ENCODE results near the gene ZNF682.
"Not testable (repeated sequence)": the region's sequence is repeated elsewhere in the genome, so short reads cannot be mapped to it uniquely, and the experiment has no call there.

The ZNF682 gene

DNA sequence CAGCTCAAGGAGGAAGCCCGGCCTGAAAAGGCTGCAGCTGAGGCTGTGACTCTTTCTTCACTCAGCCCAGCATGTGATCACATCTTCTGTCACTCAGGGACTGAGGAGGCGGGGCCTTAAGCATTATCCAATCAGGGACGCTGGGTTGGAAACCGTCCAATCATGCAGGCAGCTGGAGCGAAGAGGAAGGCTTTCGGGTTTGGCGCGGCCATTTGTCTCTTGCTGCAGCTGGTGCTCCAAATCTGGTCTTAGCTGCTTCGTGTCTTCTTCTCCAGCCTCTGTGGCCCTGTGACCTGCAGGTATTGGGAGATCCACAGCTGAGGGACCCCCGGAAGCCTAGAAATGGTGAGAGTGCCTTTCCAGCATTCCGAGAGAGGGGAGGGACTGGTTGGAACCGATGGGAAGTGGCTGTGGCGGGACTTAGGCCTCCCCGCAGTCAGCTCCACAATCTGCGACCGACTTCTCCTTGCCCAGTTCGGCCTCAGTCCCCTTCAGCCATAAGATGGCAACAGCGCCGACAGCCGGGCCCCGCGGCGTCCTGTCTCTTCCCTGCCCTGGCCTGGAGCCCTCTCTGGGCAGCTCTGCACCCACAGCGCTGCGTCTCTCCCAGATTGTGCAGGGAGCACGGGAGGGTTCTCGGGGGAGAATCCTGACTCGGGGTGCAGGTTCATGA is 38.6 kb upstream of the ZNF682 start, which contains the start of gene ZNF90:
TSS of gene ZNF90 (plus strand) at position 210 of the 673 bp plus-strand sequence. CDS start at position 343, 133 bp downstream.
- Histone ChIP-seq H3K36me3 (ENCODE audit: control insufficient read depth, insufficient read depth, low read length) (no peaks in the 10 kb centered on the region), H3K27me3 (replicated peaks; ENCODE audit: control insufficient read depth, insufficient read depth, low read length) (no peaks in the 10 kb centered on the region), H3K4me3 (replicated peaks; ENCODE audit: low read depth, low read length) (peak within 1 kb of the TSS; percentile 75)
- TF ChIP-seq, protein P1, sequence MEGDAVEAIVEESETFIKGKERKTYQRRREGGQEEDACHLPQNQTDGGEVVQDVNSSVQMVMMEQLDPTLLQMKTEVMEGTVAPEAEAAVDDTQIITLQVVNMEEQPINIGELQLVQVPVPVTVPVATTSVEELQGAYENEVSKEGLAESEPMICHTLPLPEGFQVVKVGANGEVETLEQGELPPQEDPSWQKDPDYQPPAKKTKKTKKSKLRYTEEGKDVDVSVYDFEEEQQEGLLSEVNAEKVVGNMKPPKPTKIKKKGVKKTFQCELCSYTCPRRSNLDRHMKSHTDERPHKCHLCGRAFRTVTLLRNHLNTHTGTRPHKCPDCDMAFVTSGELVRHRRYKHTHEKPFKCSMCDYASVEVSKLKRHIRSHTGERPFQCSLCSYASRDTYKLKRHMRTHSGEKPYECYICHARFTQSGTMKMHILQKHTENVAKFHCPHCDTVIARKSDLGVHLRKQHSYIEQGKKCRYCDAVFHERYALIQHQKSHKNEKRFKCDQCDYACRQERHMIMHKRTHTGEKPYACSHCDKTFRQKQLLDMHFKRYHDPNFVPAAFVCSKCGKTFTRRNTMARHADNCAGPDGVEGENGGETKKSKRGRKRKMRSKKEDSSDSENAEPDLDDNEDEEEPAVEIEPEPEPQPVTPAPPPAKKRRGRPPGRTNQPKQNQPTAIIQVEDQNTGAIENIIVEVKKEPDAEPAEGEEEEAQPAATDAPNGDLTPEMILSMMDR (IDR thresholded peaks at IDR 0.05; ENCODE audit: insufficient read depth, low read length, poor library complexity, severe bottlenecking) = no peak
- DNase-seq (ENCODE audit: extremely low read depth, insufficient read length) = peak; percentile 49

DNA sequence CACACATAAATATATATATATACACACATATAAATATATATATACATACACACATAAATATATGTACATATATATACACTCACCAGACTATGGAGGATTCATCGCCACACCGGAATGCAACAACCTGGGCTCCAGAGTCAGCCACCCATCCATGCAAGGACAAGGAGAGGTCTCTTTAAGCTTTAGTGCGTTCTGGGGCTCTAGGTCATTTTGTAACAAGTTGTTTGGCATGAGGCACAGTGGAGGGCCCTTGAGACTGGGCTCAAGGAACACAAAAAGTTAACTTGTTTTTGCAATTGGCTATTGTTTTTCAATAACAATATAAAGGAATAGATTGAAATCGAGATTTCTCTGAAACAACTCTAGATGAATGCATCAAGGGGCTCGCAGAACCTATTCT is 33.6 kb upstream of the ZNF682 start:
- Histone ChIP-seq H3K27me3 (replicated peaks; ENCODE audit: control insufficient read depth, insufficient read depth, low read length) (no peaks in the 10 kb centered on the region), H3K36me3 (ENCODE audit: control insufficient read depth, insufficient read depth, low read length) (no peaks in the 10 kb centered on the region), H3K4me3 (replicated peaks; ENCODE audit: low read depth, low read length) (no peak overlapping the region)
- no peak for DNase-seq (ENCODE audit: extremely low read depth, insufficient read length)
- TF ChIP-seq, protein P1 (IDR thresholded peaks at IDR 0.05; ENCODE audit: insufficient read depth, low read length, poor library complexity, severe bottlenecking) = no peak

DNA sequence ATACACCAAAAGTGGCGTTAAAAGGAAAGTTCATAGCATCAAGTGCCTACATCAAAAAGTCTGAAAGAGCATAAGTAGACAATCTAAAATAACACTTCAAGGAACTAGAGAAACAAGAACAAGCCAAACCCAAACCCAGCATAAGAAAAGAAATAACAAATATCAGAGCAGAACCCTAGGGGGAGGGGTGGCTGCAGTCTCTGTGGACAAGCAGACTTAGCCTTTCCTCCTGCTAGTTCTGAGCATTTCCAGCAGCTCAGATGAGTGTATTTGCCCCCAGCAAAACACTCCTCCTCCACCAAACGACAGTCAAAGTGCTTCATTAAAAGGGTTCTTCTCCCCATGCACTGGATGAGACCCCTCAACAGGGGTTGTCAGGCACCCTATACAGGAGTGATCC is 31.4 kb upstream of the ZNF682 start:
- TF ChIP-seq, protein P1 (IDR thresholded peaks at IDR 0.05; ENCODE audit: insufficient read depth, low read length, poor library complexity, severe bottlenecking) = no peak
- H3K4me3 ChIP-seq (replicated peaks; ENCODE audit: low read depth, low read length) = no peak overlapping the region
- no peaks in the 10 kb centered on the region for H3K36me3 ChIP-seq (ENCODE audit: control insufficient read depth, insufficient read depth, low read length)

DNA sequence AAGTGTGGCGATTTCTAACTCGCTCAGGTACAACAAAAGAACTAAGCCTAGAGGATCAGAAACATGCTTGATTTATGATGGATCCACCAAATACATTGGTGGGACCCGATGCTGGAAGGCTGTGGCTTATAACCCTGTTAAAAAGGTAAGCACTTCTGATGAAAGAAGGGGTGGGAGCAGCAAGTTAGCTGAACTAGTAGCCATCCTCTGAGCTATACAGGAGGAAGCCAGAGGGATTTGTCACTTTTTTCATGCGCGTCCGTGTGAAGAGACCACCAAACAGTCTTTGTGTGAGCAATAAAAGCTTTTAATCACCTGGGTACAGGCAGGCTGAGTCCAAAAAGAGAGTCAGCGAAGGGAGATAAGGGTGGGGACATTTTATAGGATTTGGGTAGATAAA is 29.3 kb upstream of the ZNF682 start:
- not testable (repeated sequence) for H3K4me3 ChIP-seq (replicated peaks; ENCODE audit: low read depth, low read length); H3K27me3 ChIP-seq (replicated peaks; ENCODE audit: control insufficient read depth, insufficient read depth, low read length); H3K36me3 ChIP-seq (ENCODE audit: control insufficient read depth, insufficient read depth, low read length); DNase-seq (ENCODE audit: extremely low read depth, insufficient read length)

More for the DNA sequence above, 31.4 kb upstream of the ZNF682 start:
- no peak for DNase-seq (ENCODE audit: extremely low read depth, insufficient read length)
- no peaks in the 10 kb centered on the region for H3K27me3 ChIP-seq (replicated peaks; ENCODE audit: control insufficient read depth, insufficient read depth, low read length)

DNA sequence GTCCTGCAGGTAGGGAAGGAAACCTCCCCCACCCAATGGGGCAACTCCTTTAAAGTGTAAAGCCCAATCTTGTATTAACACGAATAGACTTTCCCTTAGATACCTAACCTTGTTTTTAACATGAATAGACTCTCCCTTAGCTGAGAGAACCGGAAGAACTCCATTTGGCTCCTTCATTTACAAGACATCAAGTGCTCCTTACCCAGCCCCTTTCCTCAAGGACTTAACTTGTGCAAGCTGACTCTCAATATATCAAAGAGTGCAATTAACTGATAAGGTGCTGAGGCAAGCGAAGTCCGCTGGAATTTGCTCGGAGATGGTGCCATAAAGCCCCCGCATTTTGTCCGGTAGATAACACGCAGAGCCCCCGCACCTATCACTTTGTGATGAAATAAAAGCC is 28.6 kb upstream of the ZNF682 start:
- H3K27me3 ChIP-seq (replicated peaks; ENCODE audit: control insufficient read depth, insufficient read depth, low read length) = no peaks in the 10 kb centered on the region
- DNase-seq (ENCODE audit: extremely low read depth, insufficient read length) = no peak
- TF ChIP-seq, protein P1 (IDR thresholded peaks at IDR 0.05; ENCODE audit: insufficient read depth, low read length, poor library complexity, severe bottlenecking) = no peak
- no peak overlapping the region for H3K4me3 ChIP-seq (replicated peaks; ENCODE audit: low read depth, low read length)
- no peaks in the 10 kb centered on the region for H3K36me3 ChIP-seq (ENCODE audit: control insufficient read depth, insufficient read depth, low read length)

DNA sequence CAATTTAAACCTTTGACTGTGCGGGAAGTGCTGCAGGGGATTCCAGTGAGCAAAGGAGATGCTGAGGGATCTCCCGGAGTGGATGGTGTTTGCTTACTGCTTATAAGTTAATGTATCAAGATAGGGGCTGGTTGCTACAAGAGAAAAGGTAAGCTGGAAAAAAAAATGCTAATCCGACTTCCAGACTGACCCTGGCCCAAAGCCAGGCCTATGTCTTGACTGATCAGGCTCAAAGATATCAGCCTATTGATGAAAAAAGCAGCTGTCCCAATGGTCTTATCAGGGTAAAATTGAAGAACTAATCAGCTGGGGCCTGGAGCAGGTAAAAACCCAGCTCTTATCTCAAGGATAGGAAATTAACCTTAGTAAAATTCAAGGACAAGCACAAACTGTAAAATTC is 27.6 kb upstream of the ZNF682 start:
- TF ChIP-seq, protein P1 (IDR thresholded peaks at IDR 0.05; ENCODE audit: insufficient read depth, low read length, poor library complexity, severe bottlenecking) = no peak
- no peaks in the 10 kb centered on the region for H3K36me3 ChIP-seq (ENCODE audit: control insufficient read depth, insufficient read depth, low read length)
- no peaks in the 10 kb centered on the region for H3K27me3 ChIP-seq (replicated peaks; ENCODE audit: control insufficient read depth, insufficient read depth, low read length)
- H3K4me3 ChIP-seq (replicated peaks; ENCODE audit: low read depth, low read length) = no peak overlapping the region
- no peak for DNase-seq (ENCODE audit: extremely low read depth, insufficient read length)
